Measurements from ENCODE around the gene FBXO41. TPM values are rescaled to one million over a fixed set of nuclear protein-coding genes. Genes with fewer than 3 reads are reported as not detected.

The FBXO41 gene
- total RNA-seq, 1 donor from 2014 or later: 7.0 TPM

DNA sequence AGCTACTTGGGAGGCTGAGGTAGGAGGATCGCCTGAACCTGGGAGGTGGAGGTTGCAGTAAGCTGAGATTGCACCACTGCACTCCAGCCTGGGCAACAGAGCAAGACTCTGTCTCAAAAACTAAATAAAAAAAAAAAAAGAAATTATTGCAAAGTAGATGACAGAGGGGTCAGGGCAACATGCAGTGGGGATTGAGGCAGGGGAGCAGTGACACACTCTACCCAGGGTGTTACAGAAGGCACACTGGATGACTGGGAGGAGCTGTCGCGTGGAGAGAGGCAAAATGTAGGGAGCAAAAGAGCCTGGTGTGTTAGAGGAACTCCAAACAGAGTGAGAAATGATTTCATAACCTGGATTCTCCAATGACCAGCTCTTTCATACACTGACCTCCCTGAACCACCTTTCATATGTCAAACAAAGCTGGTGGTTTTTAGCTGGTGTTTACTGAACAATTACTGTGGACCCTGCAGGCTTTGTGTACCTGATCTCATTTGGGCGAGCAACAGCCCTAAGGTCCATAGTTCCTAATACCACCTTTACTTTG lies 22.1 kb downstream of the FBXO41 start:
- TF ChIP-seq, protein P1, sequence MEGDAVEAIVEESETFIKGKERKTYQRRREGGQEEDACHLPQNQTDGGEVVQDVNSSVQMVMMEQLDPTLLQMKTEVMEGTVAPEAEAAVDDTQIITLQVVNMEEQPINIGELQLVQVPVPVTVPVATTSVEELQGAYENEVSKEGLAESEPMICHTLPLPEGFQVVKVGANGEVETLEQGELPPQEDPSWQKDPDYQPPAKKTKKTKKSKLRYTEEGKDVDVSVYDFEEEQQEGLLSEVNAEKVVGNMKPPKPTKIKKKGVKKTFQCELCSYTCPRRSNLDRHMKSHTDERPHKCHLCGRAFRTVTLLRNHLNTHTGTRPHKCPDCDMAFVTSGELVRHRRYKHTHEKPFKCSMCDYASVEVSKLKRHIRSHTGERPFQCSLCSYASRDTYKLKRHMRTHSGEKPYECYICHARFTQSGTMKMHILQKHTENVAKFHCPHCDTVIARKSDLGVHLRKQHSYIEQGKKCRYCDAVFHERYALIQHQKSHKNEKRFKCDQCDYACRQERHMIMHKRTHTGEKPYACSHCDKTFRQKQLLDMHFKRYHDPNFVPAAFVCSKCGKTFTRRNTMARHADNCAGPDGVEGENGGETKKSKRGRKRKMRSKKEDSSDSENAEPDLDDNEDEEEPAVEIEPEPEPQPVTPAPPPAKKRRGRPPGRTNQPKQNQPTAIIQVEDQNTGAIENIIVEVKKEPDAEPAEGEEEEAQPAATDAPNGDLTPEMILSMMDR (IDR thresholded peaks at IDR 0.05; ENCODE audit: insufficient read depth, low read length, poor library complexity, severe bottlenecking): no peak
- DNase-seq (ENCODE audit: low read depth): no peak
- Histone ChIP-seq H3K4me3 (ENCODE audit: low read depth, low read length) (no peak overlapping the region), H3K36me3 (ENCODE audit: control insufficient read depth, insufficient read depth, low read length) (no peaks in the 10 kb centered on the region), H3K27me3 (ENCODE audit: control insufficient read depth, insufficient read depth, low read length) (no peaks in the 10 kb centered on the region)

DNA sequence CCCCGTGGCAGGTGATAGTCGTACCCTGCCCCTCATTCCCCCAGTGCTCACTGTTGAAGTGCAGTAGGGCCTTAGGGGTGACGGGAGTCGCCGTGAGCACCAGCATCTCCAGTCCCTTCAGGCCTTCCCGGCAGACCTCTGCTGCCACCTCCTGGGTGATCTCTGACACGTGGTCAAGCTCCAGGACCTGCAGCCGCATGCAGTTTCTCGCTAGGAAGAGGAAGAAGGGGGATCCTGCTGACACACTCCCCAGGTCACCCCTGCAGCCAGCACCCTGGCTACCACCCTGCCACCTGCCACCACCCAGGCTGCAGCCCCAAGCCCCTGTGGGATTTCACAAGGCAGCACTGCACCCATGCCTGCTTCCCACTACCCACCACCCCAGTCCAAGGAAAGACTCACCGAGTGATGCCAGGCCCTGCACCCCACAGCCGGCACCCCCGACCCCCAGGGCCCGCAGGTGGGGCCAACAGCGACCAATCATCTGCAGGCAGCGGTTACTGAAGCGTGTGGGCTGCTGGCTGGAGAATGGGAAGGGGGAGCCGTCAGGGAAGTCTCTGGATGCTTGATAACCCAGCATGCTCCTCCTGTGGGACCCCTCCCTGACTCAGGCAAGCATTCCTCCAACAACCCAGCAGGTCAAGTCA lies 23.8 kb downstream of the FBXO41 start:
- no peak for DNase-seq (ENCODE audit: low read depth)
- Histone ChIP-seq H3K27me3 (ENCODE audit: control insufficient read depth, insufficient read depth, low read length) (no peaks in the 10 kb centered on the region), H3K36me3 (ENCODE audit: control insufficient read depth, insufficient read depth, low read length) (no peaks in the 10 kb centered on the region), H3K4me3 (ENCODE audit: low read depth, low read length) (no peak overlapping the region)
- TF ChIP-seq, protein P1 (IDR thresholded peaks at IDR 0.05; ENCODE audit: insufficient read depth, low read length, poor library complexity, severe bottlenecking): peak; percentile 66

DNA sequence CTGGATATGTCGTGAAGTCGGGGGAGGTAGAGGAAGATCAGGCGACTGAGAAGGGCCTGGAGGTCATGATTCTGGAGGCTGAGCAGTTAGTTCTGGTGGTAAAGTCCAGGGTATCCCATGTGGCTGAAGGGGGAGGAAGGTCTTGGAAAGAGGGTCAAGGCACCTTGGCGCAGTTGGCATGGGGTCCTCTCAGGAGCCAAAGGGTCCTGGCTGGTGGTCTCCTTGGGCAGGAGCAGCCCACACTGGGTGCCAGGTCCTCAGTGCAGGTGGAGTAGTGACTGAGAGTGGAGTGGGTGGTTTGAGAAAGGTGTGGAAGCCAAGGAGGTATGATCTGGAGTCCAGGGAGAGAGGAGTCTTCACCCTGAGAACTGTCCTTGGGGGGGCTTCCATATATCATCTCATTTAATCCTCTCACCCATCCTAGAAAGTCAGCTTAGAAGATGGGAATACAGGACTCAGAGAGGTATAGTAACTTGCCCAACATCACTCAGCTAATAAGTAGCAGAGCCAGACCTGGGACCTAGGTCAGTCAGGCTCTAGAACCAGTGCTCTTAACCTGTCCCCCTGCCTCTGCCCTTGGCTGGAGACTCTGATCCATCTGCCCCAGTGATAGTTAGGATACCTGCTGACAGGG lies 24.5 kb downstream of the FBXO41 start:
- DNase-seq (ENCODE audit: low read depth): no peak
- H3K36me3 ChIP-seq (ENCODE audit: control insufficient read depth, insufficient read depth, low read length): no peaks in the 10 kb centered on the region
- TF ChIP-seq, protein P1 (IDR thresholded peaks at IDR 0.05; ENCODE audit: insufficient read depth, low read length, poor library complexity, severe bottlenecking): no peak
- H3K27me3 ChIP-seq (ENCODE audit: control insufficient read depth, insufficient read depth, low read length): no peaks in the 10 kb centered on the region
- no peak overlapping the region for H3K4me3 ChIP-seq (ENCODE audit: low read depth, low read length)

DNA sequence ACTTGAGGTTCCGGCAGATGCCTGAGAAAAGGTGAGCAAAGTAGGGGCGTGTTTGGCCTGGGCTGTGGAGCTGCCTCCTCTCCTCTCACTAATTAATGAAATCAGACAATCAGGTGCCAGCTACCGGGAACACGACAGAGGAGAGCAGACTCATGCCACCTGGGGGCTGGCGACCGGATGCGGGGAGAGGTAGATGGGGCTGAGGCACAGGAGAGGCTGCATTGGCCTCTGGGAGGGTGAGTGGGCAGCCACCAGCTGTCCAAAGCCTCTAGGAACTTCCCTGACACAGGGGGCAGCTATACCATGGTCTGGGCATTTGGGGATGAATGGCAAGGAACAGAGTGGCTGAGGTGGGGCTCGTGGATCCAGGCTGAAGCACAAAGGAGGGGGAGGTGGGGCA lies 25.0 kb downstream of the FBXO41 start:
- H3K36me3 ChIP-seq (ENCODE audit: control insufficient read depth, insufficient read depth, low read length): peaks cover 2% of the 10 kb centered on the region
- H3K27me3 ChIP-seq (ENCODE audit: control insufficient read depth, insufficient read depth, low read length): no peaks in the 10 kb centered on the region
- TF ChIP-seq, protein P1 (IDR thresholded peaks at IDR 0.05; ENCODE audit: insufficient read depth, low read length, poor library complexity, severe bottlenecking): no peak
- no peak for DNase-seq (ENCODE audit: low read depth)
- no peak overlapping the region for H3K4me3 ChIP-seq (ENCODE audit: low read depth, low read length)

DNA sequence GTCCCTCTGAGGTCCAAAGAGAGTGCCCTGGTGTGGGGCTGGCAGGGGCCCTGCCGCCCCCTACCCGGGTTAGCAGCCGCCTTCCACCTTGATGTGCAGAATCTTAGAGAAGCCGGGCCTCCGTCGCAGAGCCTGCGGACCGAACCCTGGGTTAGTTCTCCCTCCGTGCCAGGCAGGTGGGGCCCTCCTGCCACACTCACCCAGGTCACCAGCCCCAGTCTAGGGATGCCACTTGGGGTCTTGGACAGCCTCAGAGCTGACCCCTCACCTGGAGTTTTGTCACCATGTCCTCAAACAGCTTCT lies 25.4 kb downstream of the FBXO41 start:
- peaks cover 5% of the 10 kb centered on the region for H3K36me3 ChIP-seq (ENCODE audit: control insufficient read depth, insufficient read depth, low read length)
- TF ChIP-seq, protein P1 (IDR thresholded peaks at IDR 0.05; ENCODE audit: insufficient read depth, low read length, poor library complexity, severe bottlenecking): no peak
- DNase-seq (ENCODE audit: low read depth): no peak
- no peaks in the 10 kb centered on the region for H3K27me3 ChIP-seq (ENCODE audit: control insufficient read depth, insufficient read depth, low read length)
- no peak overlapping the region for H3K4me3 ChIP-seq (ENCODE audit: low read depth, low read length)

Measured in kidney epithelial cell (primary cell).